SK-N-SH (cell line): ENCODE measurements around the gene DGKZ. TPM values are rescaled to one million over a fixed set of nuclear protein-coding genes. Genes with fewer than 3 reads are reported as not detected.

ENCODE experiments used
- CTCF ChIA-PET: fragments of 300-600, 350-600 bp; formaldehyde crosslinking; extraction: SDS; loops from one replicate; lab custom pipeline; 2021; lab: Yijun Ruan, JAX
- POLR2A ChIA-PET: fragments of 350-600 bp; sonication (Branson Sonifier 250); formaldehyde crosslinking; extraction: SDS; loops from one replicate; lab custom pipeline; 2020; ENCODE audit warnings: antibody characterized with exemption, inconsistent platforms; lab: Yijun Ruan, JAX
- DNase-seq: peaks from one replicate; pipeline ENCODE4 v3.0.0; 2012
- H2AFZ ChIP-seq: fragments of 200-600 bp; sonication (generic); 2 replicates; pipeline ENCODE4 v1.8.1; 2016; ENCODE audit warnings: antibody characterized with exemption, mild to moderate bottlenecking, low read depth
- H3F3A ChIP-seq: fragments of 200-600 bp; sonication (generic); replicated peaks from 2 replicates; pipeline ENCODE3; 2016; ENCODE audit warnings: antibody characterized with exemption, mild to moderate bottlenecking; ENCODE audit not compliant: insufficient read depth
- H3K27ac ChIP-seq, 2 experiments: fragments of 200-500 bp in 1 of 2; fragments of 200-600 bp in 1 of 2; sonication (Bioruptor generic) in 1 of 2; sonication (generic), shearing (Covaris generic) in 1 of 2; 2 replicates each; pipeline versions ENCODE4 v1.5.1 to v1.6.1; 2014 to 2016; ENCODE audit warnings: low read depth in 2 of 2, inconsistent platforms in 1 of 2, low read length in 1 of 2, mild to moderate bottlenecking in 1 of 2, mixed read lengths in 1 of 2
- H3K27me3 ChIP-seq: fragments of 200-600 bp; sonication (generic), shearing (Covaris generic); 2 replicates; pipeline ENCODE4 v1.6.1; 2016; ENCODE audit warnings: mixed run types; ENCODE audit not compliant: insufficient read depth
- H3K36me3 ChIP-seq, 2 experiments: fragments of 200-500 bp in 1 of 2; fragments of 200-600 bp in 1 of 2; sonication (Bioruptor generic) in 1 of 2; sonication (generic) in 1 of 2; replicated peaks in 1 of 2; 2 replicates each; pipeline versions ENCODE3 to v1.5.1; 2014 to 2016; ENCODE audit warnings: low read length in 1 of 2, mild to moderate bottlenecking in 1 of 2; ENCODE audit not compliant: insufficient read depth in 2 of 2, control insufficient read depth in 1 of 2
- H3K4me1 ChIP-seq, 2 experiments: fragments of 200-500 bp in 1 of 2; fragments of 200-600 bp in 1 of 2; sonication (Bioruptor generic) in 1 of 2; sonication (generic), shearing (Covaris generic) in 1 of 2; 2 replicates each; pipeline versions ENCODE4 v1.5.1 to v1.6.1; 2014 to 2016; ENCODE audit warnings: low read depth in 1 of 2, low read length in 1 of 2, mixed run types in 1 of 2; ENCODE audit not compliant: insufficient read depth in 2 of 2, control insufficient read depth in 1 of 2
- H3K4me2 ChIP-seq: fragments of 200-600 bp; sonication (generic), shearing (Covaris generic); 2 replicates; pipeline ENCODE4 v1.6.1; 2017; ENCODE audit warnings: mixed run types
- H3K4me3 ChIP-seq, 2 experiments: fragments of 200-500 bp in 1 of 2; fragments of 200-600 bp in 1 of 2; sonication (Bioruptor generic) in 1 of 2; sonication (generic), shearing (Covaris generic) in 1 of 2; 2 replicates each; pipeline versions ENCODE4 v1.5.1 to v1.8.1; 2014 to 2016; ENCODE audit warnings: low read depth in 2 of 2, inconsistent platforms in 1 of 2, low read length in 1 of 2, mild to moderate bottlenecking in 1 of 2, mixed read lengths in 1 of 2, moderate library complexity in 1 of 2
- H3K79me2 ChIP-seq: fragments of 200-600 bp; sonication (generic); 2 replicates; pipeline ENCODE4 v1.8.1; 2017; ENCODE audit warnings: mild to moderate bottlenecking; ENCODE audit not compliant: insufficient read depth
- H3K9ac ChIP-seq: fragments of 200-600 bp; sonication (generic); 2 replicates; pipeline ENCODE4 v1.6.1; 2017; ENCODE audit warnings: mixed run types
- H3K9me2 ChIP-seq: fragments of 200-600 bp; sonication (generic); 2 replicates; pipeline ENCODE4 v1.6.1; 2017; ENCODE audit warnings: mixed run types
- H3K9me3 ChIP-seq: fragments of 200-600 bp; sonication (generic); 2 replicates; pipeline ENCODE4 v1.6.1; 2017; ENCODE audit warnings: mixed run types, mild to moderate bottlenecking, moderate library complexity
- H4K20me1 ChIP-seq: fragments of 200-600 bp; sonication (generic); 2 replicates; pipeline ENCODE4 v1.6.1; 2017; ENCODE audit warnings: mild to moderate bottlenecking, mixed run types; ENCODE audit not compliant: insufficient read depth
- EP300 ChIP-seq, 2 experiments: IDR thresholded peaks; 2 replicates each; pipeline versions ENCODE4 v1.4.0 to v1.6.1; 2012; ENCODE audit warnings: borderline replicate concordance in 1 of 2, low read depth in 1 of 2, low read length in 1 of 2
- FOXM1 ChIP-seq: IDR thresholded peaks from 2 replicates; pipeline ENCODE4 v1.4.0; 2012; ENCODE audit warnings: low read depth, mild to moderate bottlenecking
- GABPA ChIP-seq: IDR thresholded peaks from 2 replicates; pipeline ENCODE4 v1.4.0; 2012; ENCODE audit warnings: low read depth, mild to moderate bottlenecking
- IRF3 ChIP-seq: fragments of 150-350 bp; IDR thresholded peaks from 2 replicates; pipeline ENCODE4 v1.6.1; 2016; ENCODE audit warnings: mild to moderate bottlenecking, low read depth, low read length
- MXI1 ChIP-seq: IDR thresholded peaks from 2 replicates; pipeline ENCODE4 v1.6.1; 2012; ENCODE audit warnings: mild to moderate bottlenecking, low read depth, low read length, improper control_type of control experiment
- NRF1 ChIP-seq: IDR thresholded peaks from 2 replicates; pipeline ENCODE4 v1.6.1; 2012; ENCODE audit warnings: low read depth, mild to moderate bottlenecking, low read length
- RAD21 ChIP-seq: IDR thresholded peaks from 2 replicates; pipeline ENCODE4 v1.6.1; 2012; ENCODE audit warnings: mild to moderate bottlenecking, low read length
- RCOR1 ChIP-seq: fragments of 150-350 bp; IDR thresholded peaks from 2 replicates; pipeline ENCODE4 v1.6.1; 2017; ENCODE audit warnings: antibody characterized with exemption, low read length
- RXRA ChIP-seq: IDR thresholded peaks from 2 replicates; pipeline ENCODE4 v1.4.0; 2012; ENCODE audit warnings: low read depth, mild to moderate bottlenecking, borderline replicate concordance
- SMC3 ChIP-seq: IDR thresholded peaks from 2 replicates; pipeline ENCODE4 v1.6.1; 2012; ENCODE audit warnings: low read depth, low read length, improper control_type of control experiment
- TCF12 ChIP-seq: IDR thresholded peaks from 2 replicates; pipeline ENCODE4 v1.4.0; 2012
- TEAD4 ChIP-seq: IDR thresholded peaks from 2 replicates; pipeline ENCODE4 v1.4.0; 2012; ENCODE audit warnings: mild to moderate bottlenecking, borderline replicate concordance; ENCODE audit not compliant: insufficient read depth
- YY1 ChIP-seq: IDR thresholded peaks from 2 replicates; pipeline ENCODE4 v1.4.0; 2012; ENCODE audit warnings: low read depth, mild to moderate bottlenecking
- WGBS: methylation state at CpG from one replicate; pipeline ENCODE4 v1.1.6; 2017; ENCODE audit warnings: low lambda C conversion rate; 5-methylcytosine and 5-hydroxymethylcytosine counted together
- polyA plus RNA-seq, 3 experiments: library from polyadenylated mRNA; depleted of rRNA; stranded (reverse); fragments of >200 nt; gene quantifications; 2 replicates each; pipeline ENCODE4 v1.2.3, GENCODE V29; 2012
- TF ChIP-seq, protein P1 (sequence below): IDR thresholded peaks from 2 replicates; pipeline ENCODE4 v1.4.0; 2012; ENCODE audit warnings: low read depth
- TF ChIP-seq, protein P2 (sequence below): fragments of 200-600 bp; sonication (generic); IDR thresholded peaks from 2 replicates; pipeline ENCODE4 v1.6.1; 2017; ENCODE audit warnings: antibody characterized with exemption, mild to moderate bottlenecking, moderate library complexity
- TF ChIP-seq, protein P3 (sequence below): IDR thresholded peaks from 2 replicates; pipeline ENCODE4 v1.6.1; 2012; ENCODE audit warnings: mild to moderate bottlenecking, low read depth, low read length, moderate library complexity

Gene DGKZ
- polyA plus RNA-seq, 1 of the 3 experiments (the other 2 are of a cell fraction) = 33.2 TPM

DNA sequence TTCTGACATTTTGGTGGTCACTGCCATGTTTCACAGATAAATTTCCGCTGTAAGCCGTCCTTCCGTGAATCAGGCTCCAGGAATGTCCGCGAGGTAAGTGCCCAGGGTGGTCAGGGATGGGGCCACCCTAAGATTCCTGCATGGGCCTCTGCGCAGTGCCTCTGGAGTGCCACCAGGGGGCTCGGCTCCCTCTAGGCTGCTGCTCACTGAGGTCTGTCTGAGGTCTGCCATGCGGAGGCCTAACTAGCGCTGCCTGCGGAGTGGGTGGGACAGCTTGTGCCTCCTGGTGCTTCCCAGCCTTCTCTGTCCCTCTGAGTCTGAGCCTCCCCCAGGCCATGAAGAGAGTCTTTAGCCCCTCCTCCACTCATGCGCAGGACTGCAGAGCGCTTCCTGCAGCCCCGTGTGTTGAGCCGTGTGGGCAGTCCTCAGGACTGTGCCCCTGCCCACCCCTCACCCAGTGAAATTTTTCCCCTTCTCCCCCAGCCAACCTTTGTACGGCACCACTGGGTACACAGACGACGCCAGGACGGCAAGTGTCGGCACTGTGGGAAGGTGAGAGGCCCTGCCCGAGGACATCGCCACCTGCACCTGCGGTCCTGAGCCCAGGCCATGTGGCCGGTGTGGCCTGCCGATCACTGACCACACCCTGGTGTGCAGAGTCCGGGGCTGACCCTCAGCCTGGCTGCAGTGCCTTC is 22.3 kb downstream of the DGKZ start:
- Histone ChIP-seq H3K36me3 (peaks cover 5 to 15% of the 10 kb centered on the region in 2 experiments), H3K9me2 (no peaks in the 10 kb centered on the region), H4K20me1 (no peaks in the 10 kb centered on the region), H3K9ac (no peak overlapping the region), H3F3A (peaks cover 8% of the 10 kb centered on the region), H3K4me1 (peaks cover 4 to 19% of the 10 kb centered on the region in 2 experiments; a peak in 2 of 4 replicates), H3K27me3 (no peaks in the 10 kb centered on the region), H3K79me2 (peaks cover 4% of the 10 kb centered on the region; the same call in 1 of the 2 replicates), H3K9me3 (no peaks in the 10 kb centered on the region), H2AFZ (no peak overlapping the region), H3K4me3 (no peak overlapping the region; a peak in 1 of 4 replicates), H3K4me2 (no peak overlapping the region), H3K27ac (no peak overlapping the region)
- 70% methylated on average over 21 of the region's 25 CpGs for WGBS
- POLR2A ChIA-PET = interaction anchor here (0.6 kb wide), 1 partner anchor 49 kb away, joined by 5 read pairs; no protein-coding TSS in a partner anchor
- peak; percentile 91 for DNase-seq
- CTCF ChIA-PET = interaction anchor here (0.9 to 18.0 kb wide), 16 partner anchors 9 to 176 kb away, joined by 3 to 423 read pairs (median 5); partner anchors contain the start of genes CHRM4, DGKZ and MDK
- TF ChIP-seq IRF3 = no peak
- TF ChIP-seq, protein P1, sequence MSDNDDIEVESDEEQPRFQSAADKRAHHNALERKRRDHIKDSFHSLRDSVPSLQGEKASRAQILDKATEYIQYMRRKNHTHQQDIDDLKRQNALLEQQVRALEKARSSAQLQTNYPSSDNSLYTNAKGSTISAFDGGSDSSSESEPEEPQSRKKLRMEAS = peak; percentile 53
- TF ChIP-seq RAD21 = peak; percentile 64
- TF ChIP-seq MXI1 = peak; percentile 71; the same call in 1 of the 2 replicates
- TF ChIP-seq SMC3 = peak; percentile 75
- TF ChIP-seq, protein P2, sequence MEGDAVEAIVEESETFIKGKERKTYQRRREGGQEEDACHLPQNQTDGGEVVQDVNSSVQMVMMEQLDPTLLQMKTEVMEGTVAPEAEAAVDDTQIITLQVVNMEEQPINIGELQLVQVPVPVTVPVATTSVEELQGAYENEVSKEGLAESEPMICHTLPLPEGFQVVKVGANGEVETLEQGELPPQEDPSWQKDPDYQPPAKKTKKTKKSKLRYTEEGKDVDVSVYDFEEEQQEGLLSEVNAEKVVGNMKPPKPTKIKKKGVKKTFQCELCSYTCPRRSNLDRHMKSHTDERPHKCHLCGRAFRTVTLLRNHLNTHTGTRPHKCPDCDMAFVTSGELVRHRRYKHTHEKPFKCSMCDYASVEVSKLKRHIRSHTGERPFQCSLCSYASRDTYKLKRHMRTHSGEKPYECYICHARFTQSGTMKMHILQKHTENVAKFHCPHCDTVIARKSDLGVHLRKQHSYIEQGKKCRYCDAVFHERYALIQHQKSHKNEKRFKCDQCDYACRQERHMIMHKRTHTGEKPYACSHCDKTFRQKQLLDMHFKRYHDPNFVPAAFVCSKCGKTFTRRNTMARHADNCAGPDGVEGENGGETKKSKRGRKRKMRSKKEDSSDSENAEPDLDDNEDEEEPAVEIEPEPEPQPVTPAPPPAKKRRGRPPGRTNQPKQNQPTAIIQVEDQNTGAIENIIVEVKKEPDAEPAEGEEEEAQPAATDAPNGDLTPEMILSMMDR = peak; percentile 85

GRCh38 chr11:46370253-46370652 is 23.0 kb downstream of the DGKZ start:
- Histone ChIP-seq H2AFZ (no peak overlapping the region), H3K4me2 (no peak overlapping the region), H3K9me3 (no peaks in the 10 kb centered on the region), H3K4me1 (peaks cover 4 to 15% of the 10 kb centered on the region in 2 experiments; a peak in 2 of 4 replicates), H4K20me1 (no peaks in the 10 kb centered on the region), H3K4me3 (no peak overlapping the region), H3K9ac (no peak overlapping the region), H3K9me2 (no peaks in the 10 kb centered on the region), H3K27ac (no peak overlapping the region), H3F3A (peaks cover 8% of the 10 kb centered on the region), H3K27me3 (no peaks in the 10 kb centered on the region), H3K36me3 (peaks cover 5 to 15% of the 10 kb centered on the region in 2 experiments), H3K79me2 (no peaks in the 10 kb centered on the region)
- 81% methylated on average over 13 of the region's 13 CpGs for WGBS
- ChIA-PET CTCF (interaction anchor here (1.2 to 18.0 kb wide), 7 partner anchors 9 to 168 kb away, joined by 3 to 423 read pairs (median 18); partner anchors contain the start of genes CHRM4, DGKZ and MDK), POLR2A (no interaction called here)
- DNase-seq = no peak
- TF ChIP-seq IRF3 (no peak), TEAD4 (no peak), RXRA (no peak), NRF1 (no peak), GABPA (no peak), RCOR1 (no peak), EP300 (IDR thresholded peaks at IDR 0.05; ENCODE audit: borderline replicate concordance in 1 of 2, low read depth in 1 of 2, low read length in 1 of 2) (no peak), TCF12 (no peak), MXI1 (no peak), FOXM1 (no peak), YY1 (no peak)
- TF ChIP-seq, protein P3, sequence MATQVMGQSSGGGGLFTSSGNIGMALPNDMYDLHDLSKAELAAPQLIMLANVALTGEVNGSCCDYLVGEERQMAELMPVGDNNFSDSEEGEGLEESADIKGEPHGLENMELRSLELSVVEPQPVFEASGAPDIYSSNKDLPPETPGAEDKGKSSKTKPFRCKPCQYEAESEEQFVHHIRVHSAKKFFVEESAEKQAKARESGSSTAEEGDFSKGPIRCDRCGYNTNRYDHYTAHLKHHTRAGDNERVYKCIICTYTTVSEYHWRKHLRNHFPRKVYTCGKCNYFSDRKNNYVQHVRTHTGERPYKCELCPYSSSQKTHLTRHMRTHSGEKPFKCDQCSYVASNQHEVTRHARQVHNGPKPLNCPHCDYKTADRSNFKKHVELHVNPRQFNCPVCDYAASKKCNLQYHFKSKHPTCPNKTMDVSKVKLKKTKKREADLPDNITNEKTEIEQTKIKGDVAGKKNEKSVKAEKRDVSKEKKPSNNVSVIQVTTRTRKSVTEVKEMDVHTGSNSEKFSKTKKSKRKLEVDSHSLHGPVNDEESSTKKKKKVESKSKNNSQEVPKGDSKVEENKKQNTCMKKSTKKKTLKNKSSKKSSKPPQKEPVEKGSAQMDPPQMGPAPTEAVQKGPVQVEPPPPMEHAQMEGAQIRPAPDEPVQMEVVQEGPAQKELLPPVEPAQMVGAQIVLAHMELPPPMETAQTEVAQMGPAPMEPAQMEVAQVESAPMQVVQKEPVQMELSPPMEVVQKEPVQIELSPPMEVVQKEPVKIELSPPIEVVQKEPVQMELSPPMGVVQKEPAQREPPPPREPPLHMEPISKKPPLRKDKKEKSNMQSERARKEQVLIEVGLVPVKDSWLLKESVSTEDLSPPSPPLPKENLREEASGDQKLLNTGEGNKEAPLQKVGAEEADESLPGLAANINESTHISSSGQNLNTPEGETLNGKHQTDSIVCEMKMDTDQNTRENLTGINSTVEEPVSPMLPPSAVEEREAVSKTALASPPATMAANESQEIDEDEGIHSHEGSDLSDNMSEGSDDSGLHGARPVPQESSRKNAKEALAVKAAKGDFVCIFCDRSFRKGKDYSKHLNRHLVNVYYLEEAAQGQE = no peak
